Measurements from ENCODE around the gene PDZD2.
"Not testable (repeated sequence)": the region's sequence is repeated elsewhere in the genome, so short reads cannot be mapped to it uniquely, and the experiment has no call there.

PDZD2 gene

GRCh38 chr5:32043105-32043504 lies 404.2 kb downstream of the PDZD2 start:
- DNase-seq (ENCODE audit: low spot score) = no peak

- no peak for DNase-seq (ENCODE audit: low spot score)
These were observed 405.5 kb downstream of the PDZD2 start for GRCh38 chr5:32044434-32044833.

- peak; percentile 39 for DNase-seq (ENCODE audit: low spot score)
These were observed 406.0 kb downstream of the PDZD2 start for GRCh38 chr5:32044939-32045338.

- DNase-seq (ENCODE audit: low spot score) = no peak
These were observed 408.1 kb downstream of the PDZD2 start for GRCh38 chr5:32047056-32047455.

GRCh38 chr5:32051796-32052195 lies 412.9 kb downstream of the PDZD2 start:
- no peak for DNase-seq (ENCODE audit: low spot score)

- no peak for DNase-seq (ENCODE audit: low spot score)
These were observed 417.2 kb downstream of the PDZD2 start for GRCh38 chr5:32055891-32056866.

GRCh38 chr5:32057187-32058096 lies 418.5 kb downstream of the PDZD2 start:
- no peak for DNase-seq (ENCODE audit: low spot score)

- no peak for DNase-seq (ENCODE audit: low spot score)
These were observed 419.2 kb downstream of the PDZD2 start for GRCh38 chr5:32058101-32058500.

GRCh38 chr5:32058997-32059396 lies 420.1 kb downstream of the PDZD2 start:
- DNase-seq (ENCODE audit: low spot score) = no peak

- DNase-seq (ENCODE audit: low spot score) = no peak
These were observed 421.0 kb downstream of the PDZD2 start for GRCh38 chr5:32059761-32060530.

GRCh38 chr5:32061236-32061635 lies 422.3 kb downstream of the PDZD2 start:
- DNase-seq (ENCODE audit: low spot score) = no peak

GRCh38 chr5:32066448-32066847 lies 427.5 kb downstream of the PDZD2 start:
- DNase-seq (ENCODE audit: low spot score) = no peak

GRCh38 chr5:32067774-32068470 lies 429.0 kb downstream of the PDZD2 start:
- DNase-seq (ENCODE audit: low spot score) = no peak

- DNase-seq (ENCODE audit: low spot score) = no peak
These were observed 429.6 kb downstream of the PDZD2 start for GRCh38 chr5:32068561-32068960.

- no peak for DNase-seq (ENCODE audit: low spot score)
These were observed 430.5 kb downstream of the PDZD2 start for GRCh38 chr5:32069396-32069795.

- no peak for DNase-seq (ENCODE audit: low spot score)
These were observed 432.5 kb downstream of the PDZD2 start for GRCh38 chr5:32071351-32071944.

GRCh38 chr5:32072054-32072453 lies 433.1 kb downstream of the PDZD2 start:
- no peak for DNase-seq (ENCODE audit: low spot score)

- DNase-seq (ENCODE audit: low spot score) = no peak
These were observed 435.5 kb downstream of the PDZD2 start for GRCh38 chr5:32074401-32074800.

- peak; percentile 52 for DNase-seq (ENCODE audit: low spot score)
These were observed 438.1 kb downstream of the PDZD2 start for GRCh38 chr5:32076699-32077695.

- DNase-seq (ENCODE audit: low spot score) = not testable (repeated sequence)
These were observed 439.9 kb downstream of the PDZD2 start for GRCh38 chr5:32078855-32079254.
